Globus pallidus (tissue), 1 donor: Measurements from ENCODE around the gene MYO9B.

Source experiments
- DNase-seq: peaks from one replicate; pipeline ENCODE4 v3.0.0-alpha.2; 2015; ENCODE audit warnings: low spot score

MYO9B gene

DNA sequence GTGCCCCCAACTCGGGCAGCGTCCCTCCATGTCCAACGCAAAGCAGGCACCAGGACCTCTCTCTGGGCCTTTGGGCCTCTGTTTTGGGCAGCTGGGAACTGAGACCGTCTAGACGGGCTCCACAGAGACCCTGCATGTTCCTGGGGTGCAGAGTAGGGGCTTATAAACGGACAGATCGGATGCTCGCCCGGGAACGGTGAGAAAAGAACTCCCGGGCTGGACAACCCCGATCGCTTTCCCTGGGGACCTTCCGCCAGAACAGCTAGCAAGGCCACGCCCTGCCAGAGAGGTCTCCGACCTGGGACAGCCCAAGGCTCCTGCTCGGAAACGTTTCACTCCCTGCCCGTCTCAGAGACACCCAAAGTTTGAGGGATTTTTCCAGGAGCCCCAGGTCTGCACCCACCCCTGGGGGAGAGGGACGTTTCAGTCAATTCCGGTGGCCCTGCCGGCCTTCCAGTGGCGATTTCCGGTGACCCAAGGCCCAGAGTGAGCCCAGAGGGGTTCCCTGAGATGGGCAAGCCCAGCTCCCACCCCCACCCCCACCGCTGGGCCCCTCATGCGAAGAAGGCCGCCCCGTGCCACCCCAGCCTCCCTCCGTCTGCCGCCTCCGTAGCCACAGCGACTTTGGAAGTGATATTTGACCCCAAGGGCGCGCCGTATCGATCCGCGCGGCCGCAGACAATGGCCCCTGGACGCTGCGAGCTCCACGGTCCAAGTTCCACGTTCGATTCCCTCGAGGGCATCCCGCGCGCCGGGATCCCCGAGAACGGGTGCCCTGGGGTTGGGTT is 168.4 kb downstream of the MYO9B start:
- DNase-seq: no peak

DNA sequence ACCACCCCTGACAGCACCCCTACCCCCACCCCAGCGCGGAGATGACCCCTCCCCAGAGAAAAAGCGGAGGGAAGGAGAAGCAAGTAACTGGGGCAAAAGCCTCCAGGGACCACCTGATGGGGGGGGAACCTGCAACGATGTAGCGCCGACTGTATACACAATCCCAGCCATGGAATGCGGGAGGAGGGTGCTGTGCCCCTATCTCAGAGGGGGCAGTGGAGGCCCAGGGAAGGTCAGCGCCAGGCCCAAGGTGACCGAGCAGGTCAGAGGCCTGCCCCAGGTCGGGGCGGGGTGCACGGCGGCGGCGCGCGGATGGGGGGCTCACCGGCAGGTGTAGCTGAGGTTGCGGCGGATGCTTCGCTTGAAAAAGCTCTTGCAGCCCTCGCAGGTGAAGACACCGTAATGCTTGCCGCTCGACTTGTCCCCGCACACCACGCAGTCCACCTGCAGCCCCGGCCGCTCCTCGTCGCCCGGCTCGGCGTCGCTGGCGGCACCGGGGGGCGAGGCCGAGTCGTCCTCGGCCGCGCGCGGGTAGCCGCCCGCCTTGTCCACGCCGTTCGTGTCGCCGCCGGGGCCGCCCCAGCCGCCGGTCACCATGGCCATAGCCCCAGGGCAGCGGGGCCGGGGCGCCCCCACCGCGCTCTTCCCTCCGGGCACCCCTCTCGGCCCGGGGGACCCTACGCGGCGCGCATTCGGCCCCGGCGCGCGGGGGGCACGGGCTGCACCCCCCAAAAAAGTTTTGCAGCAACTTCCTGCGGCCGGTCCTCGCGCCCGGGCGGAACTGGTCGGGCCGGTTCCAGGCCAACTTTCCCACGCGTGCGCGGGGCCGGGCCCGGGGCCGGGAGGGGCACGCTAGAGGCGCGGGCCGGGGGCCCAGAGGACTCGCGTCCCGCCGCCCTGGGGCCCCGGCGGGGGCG is 169.3 kb downstream of the MYO9B start:
- no peak for DNase-seq

DNA sequence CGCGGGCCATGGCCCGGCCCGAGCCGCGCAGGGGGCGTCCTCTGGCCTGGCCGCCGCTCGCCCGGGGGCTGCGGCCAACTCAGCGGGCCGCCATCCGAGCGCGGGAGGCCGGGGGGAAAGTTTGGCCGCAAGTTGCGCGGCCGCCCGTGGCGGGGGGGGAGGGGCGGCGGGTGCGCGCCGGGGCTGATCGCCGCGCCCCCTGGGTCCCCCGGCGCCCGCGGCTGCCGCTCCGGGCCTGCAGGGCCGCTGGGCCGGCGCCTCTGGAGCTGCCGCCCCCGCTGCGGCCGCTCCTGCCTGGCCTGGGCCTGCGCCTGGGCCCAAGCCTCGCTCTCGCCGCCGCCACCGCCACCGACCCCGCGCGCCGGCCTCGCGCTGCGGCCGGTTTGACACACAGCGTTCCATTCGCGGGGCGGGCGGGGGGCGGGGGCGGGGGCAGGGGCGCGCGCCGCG is 170.0 kb downstream of the MYO9B start, which contains the start of gene NR2F6:
Gene NR2F6 (minus strand): TSS at position 385 of the 450 bp plus-strand sequence. CDS start 699 bp downstream, outside the sequence.
- DNase-seq: no peak

DNA sequence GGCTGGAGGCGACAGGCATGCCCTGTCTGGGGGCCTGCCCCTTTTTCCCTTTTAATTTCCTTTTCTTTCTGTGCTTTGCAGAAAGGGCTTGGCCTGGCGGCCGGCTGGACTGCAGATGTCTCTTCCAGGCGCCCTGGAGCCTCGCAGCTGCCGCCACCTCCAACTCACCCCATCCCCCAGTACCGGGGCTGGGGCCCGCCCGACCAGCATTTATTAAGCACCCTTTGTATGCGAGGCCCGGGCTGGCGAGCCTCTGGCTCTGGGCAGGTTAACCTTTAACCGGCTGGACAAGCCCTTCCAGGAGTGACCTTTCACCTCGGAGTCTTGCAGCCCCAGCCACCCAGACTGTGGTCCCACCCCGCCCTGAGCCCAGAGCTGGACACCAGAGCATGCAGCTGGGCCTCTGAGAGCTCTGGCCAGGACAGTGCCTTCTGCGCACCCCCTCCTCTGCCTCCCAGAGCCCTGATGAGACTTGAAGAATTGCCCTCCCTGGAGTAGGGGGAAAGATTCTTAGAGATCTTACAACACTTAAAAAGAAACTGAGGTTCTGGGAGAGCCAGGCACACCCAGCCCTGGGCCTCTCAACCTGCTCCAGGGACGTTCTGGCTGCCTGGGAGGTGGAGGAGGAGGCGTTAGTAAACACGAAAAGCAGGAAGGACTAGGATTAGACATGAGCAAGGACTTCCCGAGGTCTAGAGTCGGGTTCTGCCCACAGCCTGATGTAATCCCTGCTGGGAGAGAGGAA is 171.3 kb downstream of the MYO9B start:
- DNase-seq: no peak

DNA sequence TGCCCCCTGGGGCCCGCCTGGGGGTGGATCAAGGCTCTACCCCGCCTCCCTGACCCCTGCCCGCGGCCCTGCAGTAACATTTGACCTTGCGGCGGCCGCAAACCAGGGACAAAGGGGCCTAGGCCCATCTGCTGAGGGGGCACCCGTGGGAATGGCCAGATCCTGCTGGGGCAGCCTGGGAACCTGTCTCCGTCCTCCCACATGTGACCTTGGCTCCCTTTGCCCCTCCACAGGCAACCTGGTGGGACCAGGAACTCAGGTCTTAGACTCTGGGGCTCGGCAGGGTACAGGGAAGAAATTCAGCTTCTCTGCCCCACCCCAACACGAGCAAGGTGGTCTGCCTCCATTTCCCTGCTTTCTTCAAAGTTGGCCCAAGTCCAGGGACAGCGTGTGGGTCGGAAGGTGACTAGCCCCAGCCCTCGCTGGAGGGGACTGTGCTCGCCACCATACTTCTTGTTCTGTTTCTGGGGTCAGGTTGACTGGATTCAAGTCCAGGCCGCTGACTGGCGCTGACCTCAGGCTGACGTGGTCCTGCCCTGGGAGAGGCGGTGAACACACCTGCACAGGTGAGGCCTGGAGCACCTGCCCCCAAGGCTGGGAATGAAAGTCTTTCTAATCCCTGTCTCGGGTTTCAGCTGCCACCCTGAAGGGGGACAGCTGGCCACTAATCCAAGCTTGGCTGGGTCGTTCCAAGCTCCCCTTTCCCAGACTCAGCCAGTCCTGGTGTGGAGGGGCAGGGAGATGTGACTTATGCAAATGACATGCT is 172.6 kb downstream of the MYO9B start:
- no peak for DNase-seq

GRCh38 chr19:17249887-17250548 is 174.4 kb downstream of the MYO9B start:
- DNase-seq: no peak

DNA sequence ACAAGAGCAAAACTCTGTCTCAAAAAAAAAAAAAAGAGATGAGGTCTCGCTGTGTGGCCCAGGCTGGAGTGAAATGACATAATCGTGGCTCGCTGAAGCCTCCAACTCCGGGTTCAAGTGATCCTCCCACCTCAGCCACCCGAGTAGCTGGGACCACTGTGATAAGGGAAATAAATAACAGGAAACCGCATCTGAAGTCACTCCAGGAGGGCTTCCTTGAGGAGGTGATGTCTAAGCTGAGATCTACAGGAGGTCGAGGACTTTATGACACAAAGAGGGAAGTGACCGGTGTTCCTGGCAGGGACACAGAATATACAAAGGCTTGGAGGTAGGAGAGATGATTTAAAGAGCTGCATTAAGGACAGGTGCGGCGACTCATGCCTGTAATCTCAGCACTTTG is 179.1 kb downstream of the MYO9B start:
- DNase-seq: no peak

GRCh38 chr19:17255150-17255621 is 179.6 kb downstream of the MYO9B start:
- DNase-seq: no peak

DNA sequence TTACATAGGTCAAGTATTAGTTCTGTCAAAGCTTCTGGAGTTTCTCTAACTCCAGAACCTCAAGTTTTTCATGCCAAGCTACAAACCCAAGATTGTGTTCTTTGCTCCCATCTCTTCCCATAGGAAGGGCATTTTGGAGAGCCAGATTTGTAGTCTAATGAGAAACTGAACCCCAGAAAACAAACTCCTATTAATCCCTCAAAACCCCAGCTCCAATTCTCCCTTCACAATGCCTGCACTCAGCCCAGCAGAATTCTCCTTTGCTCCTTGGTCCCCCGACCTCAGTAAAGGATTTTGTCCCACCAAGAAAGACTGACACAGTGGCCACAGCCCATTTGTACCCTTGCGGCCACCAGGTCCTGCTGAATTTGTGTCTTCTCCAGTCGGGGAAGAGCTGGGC is 180.6 kb downstream of the MYO9B start:
- no peak for DNase-seq

- no peak for DNase-seq
These were observed 183.7 kb downstream of the MYO9B start for GRCh38 chr19:17259118-17259780.

DNA sequence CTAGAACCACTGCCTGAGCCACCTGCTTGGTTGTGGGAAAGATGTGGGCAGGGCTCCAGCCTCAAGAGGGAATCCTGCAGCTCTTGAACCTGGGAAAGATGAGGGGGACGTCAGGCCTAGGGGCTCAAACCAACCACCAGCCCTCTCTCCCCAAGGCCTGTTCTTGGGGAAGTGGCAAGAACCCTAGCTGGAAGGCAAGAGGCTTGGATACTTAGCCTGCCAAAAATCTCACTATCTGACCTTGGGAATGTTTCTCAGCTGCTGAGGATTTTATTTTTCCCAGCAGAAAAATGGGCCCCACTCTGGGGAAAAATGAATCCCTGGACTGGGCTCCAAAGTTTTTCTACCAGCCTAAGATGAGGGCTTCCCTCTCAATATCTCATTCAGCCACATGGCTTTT is 184.4 kb downstream of the MYO9B start:
- DNase-seq: no peak

- DNase-seq: peak; percentile 54
These were observed 185.3 kb downstream of the MYO9B start for GRCh38 chr19:17260842-17261325.

DNA sequence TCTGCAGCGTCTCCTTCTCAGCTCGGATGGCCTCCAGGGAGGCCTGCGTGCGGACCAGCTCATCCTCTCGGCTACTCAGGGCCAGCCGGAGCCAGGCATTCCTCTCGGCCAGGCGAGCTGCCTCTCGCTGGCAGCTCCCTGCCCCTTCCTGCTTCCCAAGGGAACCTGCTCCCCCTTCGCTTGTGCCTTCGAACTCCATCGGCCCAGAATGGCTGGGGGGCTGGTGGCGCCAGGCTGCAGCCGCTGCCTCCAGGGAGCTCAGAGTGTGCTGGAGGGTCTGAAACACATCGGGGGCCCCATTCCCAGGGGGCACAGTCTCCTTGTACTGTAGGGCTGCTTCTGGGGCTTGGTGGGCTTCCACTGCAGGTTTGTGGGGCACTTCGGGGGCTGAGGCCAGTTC is 187.0 kb downstream of the MYO9B start:
- DNase-seq: no peak
